ENCODE measurements around the gene FGB.

GRCh38 chr4:154617820-154618317 lies 55.1 kb downstream of the FGB start:
- TF ChIP-seq EZH2 (IDR thresholded peaks at IDR 0.05) (no peak), POLR2AphosphoS5 (IDR thresholded peaks at IDR 0.05; ENCODE audit: borderline replicate concordance, low read depth, low read length) (no peak), FOXP2 (optimal IDR thresholded peaks at IDR 0.05; ENCODE audit: control extremely low read depth, extremely low read length, insufficient read depth) (no peak)
